Ovary (tissue), 3 donors: ENCODE data around the gene YWHAH.

Source experiments
- POLR2A ChIP-seq: fragments of 450-650 bp; IDR thresholded peaks from one replicate; pipeline ENCODE4 v1.6.1; 2017; ENCODE audit warnings: antibody characterized with exemption, mild to moderate bottlenecking, moderate library complexity
- TF ChIP-seq, protein P1 (sequence below), 3 donors: fragments of 450-650 bp in 2 of 3; fragments of 200-600 bp in 1 of 3; IDR thresholded peaks; one replicate each; pipeline versions ENCODE4 v1.5.1 to v1.8.0; 2016 to 2022; ENCODE audit warnings: antibody characterized with exemption in 3 of 3, mild to moderate bottlenecking in 1 of 3
- donor health status: DM: no; HTN: no; CAD: no.

DNA sequence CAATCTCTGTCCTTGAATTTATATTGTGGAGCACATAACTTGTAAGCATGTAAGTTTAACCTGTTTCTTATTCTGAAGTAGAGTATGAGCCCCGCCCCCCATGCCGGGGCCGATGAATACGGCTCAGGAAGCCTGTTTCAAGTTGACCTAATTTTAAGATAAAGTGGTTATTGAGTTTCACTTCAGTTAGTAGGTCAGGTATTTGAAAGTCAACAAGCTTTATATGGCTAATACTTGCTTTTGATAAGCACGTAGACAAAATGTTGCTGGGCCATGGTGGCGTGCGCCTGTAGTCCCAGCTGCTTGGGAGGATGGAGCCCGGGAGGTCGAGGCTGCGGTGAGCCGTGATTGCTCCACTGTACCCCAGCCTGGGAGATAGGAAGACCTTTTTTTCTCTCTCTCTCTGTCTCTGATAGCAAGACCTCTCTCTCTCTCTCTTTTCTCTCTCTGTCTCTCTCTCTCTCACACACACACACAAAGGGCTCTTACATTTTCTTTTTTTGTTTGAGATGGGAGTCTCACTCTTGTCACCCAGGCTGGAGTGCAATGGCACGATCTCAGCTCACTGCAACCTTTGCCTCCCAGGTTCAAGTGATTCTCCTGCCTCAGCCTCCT is 14.4 kb downstream of the YWHAH start:
- TF ChIP-seq, protein P1, sequence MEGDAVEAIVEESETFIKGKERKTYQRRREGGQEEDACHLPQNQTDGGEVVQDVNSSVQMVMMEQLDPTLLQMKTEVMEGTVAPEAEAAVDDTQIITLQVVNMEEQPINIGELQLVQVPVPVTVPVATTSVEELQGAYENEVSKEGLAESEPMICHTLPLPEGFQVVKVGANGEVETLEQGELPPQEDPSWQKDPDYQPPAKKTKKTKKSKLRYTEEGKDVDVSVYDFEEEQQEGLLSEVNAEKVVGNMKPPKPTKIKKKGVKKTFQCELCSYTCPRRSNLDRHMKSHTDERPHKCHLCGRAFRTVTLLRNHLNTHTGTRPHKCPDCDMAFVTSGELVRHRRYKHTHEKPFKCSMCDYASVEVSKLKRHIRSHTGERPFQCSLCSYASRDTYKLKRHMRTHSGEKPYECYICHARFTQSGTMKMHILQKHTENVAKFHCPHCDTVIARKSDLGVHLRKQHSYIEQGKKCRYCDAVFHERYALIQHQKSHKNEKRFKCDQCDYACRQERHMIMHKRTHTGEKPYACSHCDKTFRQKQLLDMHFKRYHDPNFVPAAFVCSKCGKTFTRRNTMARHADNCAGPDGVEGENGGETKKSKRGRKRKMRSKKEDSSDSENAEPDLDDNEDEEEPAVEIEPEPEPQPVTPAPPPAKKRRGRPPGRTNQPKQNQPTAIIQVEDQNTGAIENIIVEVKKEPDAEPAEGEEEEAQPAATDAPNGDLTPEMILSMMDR (IDR thresholded peaks at IDR 0.05), result no peak
- TF ChIP-seq POLR2A, result no peak
